Adrenal gland (tissue), 12 donors: ENCODE measurements around the gene VIPR1. TPM values are rescaled to one million over a fixed set of nuclear protein-coding genes. Genes with fewer than 3 reads are reported as not detected.
A peak's percentile ranks its signal among the peaks of the same experiment; 100 is the strongest.

Experiments used
- DNase-seq, 7 donors: peaks; one replicate each; pipeline ENCODE4 v3.0.0-alpha.2; 2019 to 2020
- H3K27ac ChIP-seq, 5 donors: fragments of 200-600 bp; sonication (generic) in 4 of 5; 1 replicate in 3 of 5; 2 replicates in 2 of 5; pipeline versions ENCODE4 v1.5.1 to v1.8.0; 2016 to 2020; ENCODE audit warnings: mild to moderate bottlenecking in 1 of 5
- H3K27me3 ChIP-seq: fragments of 200-600 bp; 2 replicates; pipeline ENCODE4 v1.8.0; 2021
- H3K36me3 ChIP-seq, 2 donors: fragments of 200-600 bp; replicated peaks in 1 of 2; 1 replicate in 1 of 2; 2 replicates in 1 of 2; pipeline versions ENCODE4 v1.5.1 to v1.8.0; 2018 to 2022
- H3K4me1 ChIP-seq, 2 donors: fragments of 200-600 bp; replicated peaks in 1 of 2; 1 replicate in 1 of 2; 2 replicates in 1 of 2; pipeline versions ENCODE4 v1.5.1 to v1.8.0; 2018 to 2021
- H3K4me3 ChIP-seq, 4 donors: fragments of 200-600 bp; sonication (generic) in 3 of 4; one replicate each; pipeline ENCODE4 v1.5.1; 2016 to 2018
- H3K9me3 ChIP-seq, 3 donors: fragments of 200-600 bp; sonication (generic) in 1 of 3; replicated peaks in 1 of 3; 1 replicate in 2 of 3; 2 replicates in 1 of 3; pipeline versions ENCODE4 v1.5.1 to v1.8.0; 2016 to 2021
- CTCF ChIP-seq, 6 experiments: fragments of 450-650 bp in 4 of 6; fragments of 200-600 bp in 2 of 6; sonication (generic) in 1 of 6; IDR thresholded peaks; 1 replicate in 5 of 6; 2 replicates in 1 of 6; pipeline versions ENCODE4 v1.5.1 to v1.8.0; 2016 to 2021; ENCODE audit warnings: antibody characterized with exemption in 6 of 6, mild to moderate bottlenecking in 2 of 6, moderate library complexity in 1 of 6
- POLR2A ChIP-seq, 2 donors: fragments of 450-650 bp; IDR thresholded peaks; one replicate each; pipeline ENCODE4 v1.6.1; 2017; ENCODE audit warnings: antibody characterized with exemption in 2 of 2, mild to moderate bottlenecking in 2 of 2, moderate library complexity in 1 of 2
- WGBS, 4 donors: extraction: QIAGEN DNeasy Blood & Tissue Kit in 2 of 4; methylation state at CpG; one replicate each; pipeline versions ENCODE4 v1.1.5 to v1.1.7; 2013 to 2017; 5-methylcytosine and 5-hydroxymethylcytosine counted together
- intact Hi-C, 2 donors: fragments of 100-400 bp; cut with DNase I; formaldehyde crosslinking; loops; one replicate each; pipeline versions ENCODE4 v1.14.1 to v1.15.0; 2022 to 2023
- polyA plus RNA-seq, 3 donors: library from polyadenylated mRNA; stranded (reverse); fragments of 200-250 nt in 2 of 3; fragments of 350-450 nt in 1 of 3; fragmentation: Illumina TruSeq in 1 of 3; extraction: RNeasy Lipid Tissue Mini Kit (QIAGEN cat#74804) in 1 of 3; gene quantifications; one replicate each; pipeline ENCODE4 v1.2.3, GENCODE V29; 2013 to 2014
- total RNA-seq, 9 donors: library from RNA; depleted of rRNA in 4 of 9; stranded (reverse); fragments of >200 nt in 4 of 9; fragments of 120-200 nt in 1 of 9; fragmentation: NEBNext Ultra II Directional in 1 of 9; extraction: Animal tissue kit (Norgen Biotek cat#: 25700) in 1 of 9; gene quantifications; one replicate each; pipeline versions ENCODE4 v1.1.0 to v1.2.4, GENCODE V29; 2013 to 2023
- donor health status: healthy with polysubstance abuse.
- donor health status: Bipolar disorder and iron deficiency.
- donor health status: DM: yes; HTN: yes; CAD: no.
- donor health status: DM: no; HTN: no; CAD: no.
- donor health status: DM: no; HTN: no; CAD: no.
- donor health status: DM: yes; HTN: yes; CAD: no.

The VIPR1 gene
- total and polyA plus RNA-seq, 12 donors, result 0.55 to 24.4 (median 3.5) TPM

GRCh38 chr3:42491881-42492507 lies 10.4 kb upstream of the VIPR1 start:
- H3K27me3 ChIP-seq, result no peaks in the 10 kb centered on the region

GRCh38 chr3:42492508-42493080 lies 9.8 kb upstream of the VIPR1 start:
- intact Hi-C loops, result no loop called here
- Histone ChIP-seq H3K9me3 (no peaks in the 10 kb centered on the region), H3K36me3 (no peaks in the 10 kb centered on the region), H3K27ac (no peak overlapping the region), H3K27me3 (no peaks in the 10 kb centered on the region), H3K4me1 (peaks cover 0 to 4% of the 10 kb centered on the region in 2 donors), H3K4me3 (no peak overlapping the region)
- 60 to 76% (median 73%) methylated on average over 4 to 6 of the region's 6 CpGs for WGBS, 4 donors
- no peak for TF ChIP-seq POLR2A (IDR thresholded peaks at IDR 0.05)
- no peak for TF ChIP-seq CTCF (IDR thresholded peaks at IDR 0.05)
- peak in 2 of 7 donors; percentile 7 to 34 for DNase-seq

More at GRCh38 chr3:42491881-42492507, 10.4 kb upstream of the VIPR1 start:
- Histone ChIP-seq H3K4me1 (peaks cover 0 to 4% of the 10 kb centered on the region in 2 donors), H3K9me3 (no peaks in the 10 kb centered on the region), H3K4me3 (no peak overlapping the region), H3K36me3 (no peaks in the 10 kb centered on the region), H3K27ac (no peak overlapping the region)
- WGBS, 4 donors, result 59 to 90% (median 77%) methylated on average over 3 of the region's 3 CpGs
- no peak for TF ChIP-seq POLR2A (IDR thresholded peaks at IDR 0.05)
- TF ChIP-seq CTCF (IDR thresholded peaks at IDR 0.05), result no peak
- peak in 2 of 7 donors; percentile 9 to 51 for DNase-seq
- intact Hi-C loops, result no loop called here

DNA sequence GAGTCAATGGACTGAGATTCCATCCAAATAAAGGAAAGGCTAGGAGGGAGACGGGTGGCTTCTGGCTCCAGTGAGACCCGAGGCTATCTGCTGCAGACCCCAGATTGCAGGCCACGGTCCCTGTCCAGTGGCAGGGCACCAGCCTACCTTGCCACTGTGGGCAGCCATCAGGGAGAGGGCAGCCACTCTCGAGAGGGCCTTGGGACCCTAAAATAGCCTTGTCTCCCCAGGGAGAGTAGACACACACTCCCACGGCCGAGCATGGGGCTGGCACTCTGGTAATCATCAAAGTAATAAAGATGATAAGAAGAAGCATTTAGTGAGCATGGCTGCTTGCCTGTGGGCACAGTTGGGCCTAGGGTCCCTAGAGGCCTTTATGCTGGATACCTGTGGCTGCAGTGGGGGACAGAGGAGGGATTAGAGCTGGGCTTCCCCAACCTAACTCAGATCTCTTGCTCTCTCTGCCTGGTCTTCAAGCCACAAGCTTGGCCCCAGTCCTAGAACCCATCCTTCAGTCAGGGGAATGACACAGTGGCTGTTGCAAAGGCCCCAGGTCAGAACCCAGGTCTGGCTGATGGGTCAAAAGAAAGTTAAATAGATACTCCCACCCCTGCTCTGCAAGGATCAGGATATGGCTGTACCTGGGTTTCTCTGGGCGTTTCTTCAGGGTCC lies 9.2 kb upstream of the VIPR1 start:
- 77 to 90% (median 88%) methylated on average over 5 to 7 of the region's 7 CpGs for WGBS, 4 donors
- TF ChIP-seq CTCF (IDR thresholded peaks at IDR 0.05) (no peak), POLR2A (IDR thresholded peaks at IDR 0.05) (no peak)
- no peak overlapping the region for H3K27ac ChIP-seq
- peak in 2 of 7 donors; percentile 10 to 38 for DNase-seq
- H3K4me1 ChIP-seq, result peaks cover 0 to 4% of the 10 kb centered on the region in 2 donors
- intact Hi-C loops, result no loop called here
- H3K27me3 ChIP-seq, result no peaks in the 10 kb centered on the region
- no peaks in the 10 kb centered on the region for H3K36me3 ChIP-seq
- no peaks in the 10 kb centered on the region for H3K9me3 ChIP-seq
- no peak overlapping the region for H3K4me3 ChIP-seq

DNA sequence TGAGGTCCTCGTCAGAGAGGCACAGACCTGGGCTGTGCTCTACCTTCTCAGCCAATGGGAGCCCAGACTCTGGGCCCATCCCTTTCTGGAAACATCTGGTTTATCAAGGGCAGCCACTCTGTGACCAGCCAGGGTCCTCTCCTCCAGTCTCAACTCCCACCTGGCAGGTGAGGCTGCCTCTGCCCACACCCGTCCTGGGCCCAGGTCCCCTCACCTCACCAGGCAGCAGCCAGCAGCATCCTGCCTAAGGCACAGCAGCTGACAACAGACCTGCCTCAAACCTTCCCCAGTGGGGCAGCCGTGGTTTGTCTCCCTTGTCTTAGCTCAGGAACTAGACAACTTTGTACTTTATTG lies 8.7 kb upstream of the VIPR1 start:
- H3K9me3 ChIP-seq, result no peaks in the 10 kb centered on the region
- no peak overlapping the region for H3K4me3 ChIP-seq
- H3K27me3 ChIP-seq, result no peaks in the 10 kb centered on the region
- peak in 2 of 7 donors; percentile 10 to 15 for DNase-seq
- no peaks in the 10 kb centered on the region for H3K36me3 ChIP-seq
- TF ChIP-seq POLR2A (IDR thresholded peaks at IDR 0.05) (no peak), CTCF (IDR thresholded peaks at IDR 0.05) (no peak)
- no peak overlapping the region for H3K27ac ChIP-seq
- intact Hi-C loops, result no loop called here
- WGBS, 4 donors, result 80 to 97% (median 86%) methylated on average over 3 of the region's 3 CpGs
- peaks cover 0 to 4% of the 10 kb centered on the region in 2 donors for H3K4me1 ChIP-seq
